Esophagus squamous epithelium (tissue), 5 donors: Measurements from ENCODE around the gene ZDHHC19. TPM values are rescaled to one million over a fixed set of nuclear protein-coding genes. Genes with fewer than 3 reads are reported as not detected.

Experiments
- DNase-seq: peaks from one replicate; lab custom pipeline; 2025; lab: John Stamatoyannopoulos, UW
- H3K27ac ChIP-seq, 4 donors: fragments of 200-600 bp; sonication (generic); one replicate each; pipeline ENCODE4 v1.5.1; 2016 to 2019; ENCODE audit warnings: mild to moderate bottlenecking in 1 of 4
- H3K27me3 ChIP-seq, 4 donors: fragments of 200-600 bp; sonication (generic); 1 replicate in 3 of 4; 2 replicates in 1 of 4; pipeline versions ENCODE4 v1.5.1 to v1.6.0; 2017 to 2021; ENCODE audit warnings: antibody characterized with exemption in 1 of 4
- H3K36me3 ChIP-seq, 3 donors: fragments of 200-600 bp; sonication (generic); one replicate each; pipeline ENCODE4 v1.5.1; 2016 to 2019
- H3K4me1 ChIP-seq, 3 donors: fragments of 200-600 bp; sonication (generic); one replicate each; pipeline ENCODE4 v1.5.1; 2017 to 2019
- H3K4me3 ChIP-seq, 4 donors: fragments of 200-600 bp; sonication (generic); 1 replicate in 3 of 4; 2 replicates in 1 of 4; pipeline ENCODE4 v1.5.1; 2016 to 2019; ENCODE audit warnings: mild to moderate bottlenecking in 2 of 4, moderate library complexity in 1 of 4
- H3K9me3 ChIP-seq, 3 donors: fragments of 200-600 bp; sonication (generic); one replicate each; pipeline ENCODE4 v1.5.1; 2016 to 2019
- CTCF ChIP-seq, 6 experiments: fragments of 450-650 bp in 4 of 6; fragments of 200-600 bp in 2 of 6; sonication (generic) in 2 of 6; IDR thresholded peaks; one replicate each; pipeline ENCODE4 v1.5.1; 2016 to 2019; ENCODE audit warnings: antibody characterized with exemption in 6 of 6, mild to moderate bottlenecking in 4 of 6, moderate library complexity in 4 of 6
- POLR2A ChIP-seq, 4 donors: fragments of 450-650 bp; IDR thresholded peaks; one replicate each; pipeline ENCODE4 v1.6.1; 2017; ENCODE audit warnings: antibody characterized with exemption in 4 of 4, mild to moderate bottlenecking in 4 of 4, moderate library complexity in 3 of 4
- WGBS, 2 donors: methylation state at CpG; one replicate each; pipeline ENCODE4 v1.1.5; 2018; 5-methylcytosine and 5-hydroxymethylcytosine counted together
- intact Hi-C: fragments of 100-400 bp; cut with DNase I; formaldehyde crosslinking; loops from one replicate; pipeline ENCODE4 v1.15.0; 2022
- total RNA-seq, 4 donors: library from RNA; depleted of rRNA; stranded (reverse); fragments of >200 nt; gene quantifications; one replicate each; pipeline ENCODE4 v1.1.0, GENCODE V29; 2016
- donor health status: DM: yes; HTN: yes; CAD: no.

The ZDHHC19 gene
- total RNA-seq, result not detected

- WGBS, 2 donors, result 70 to 79% methylated on average over 8 to 12 of the region's 23 CpGs
- intact Hi-C loops, result no loop called here
- DNase-seq, result no peak
Measured at GRCh38 chr3:196210673-196211556, at the start of gene ZDHHC19. TSS of gene ZDHHC19 (minus strand) at chr3:196211400. CDS start at chr3:196211315, 85 bp downstream.

GRCh38 chr3:196260784-196261183 is 49.6 kb upstream of the ZDHHC19 start:
- intact Hi-C loops, result no loop called here
- Histone ChIP-seq H3K9me3 (no peaks in the 10 kb centered on the region), H3K36me3 (peaks cover 7 to 69% (median 9%) of the 10 kb centered on the region in 3 donors), H3K27ac (no peak overlapping the region), H3K4me1 (no peaks in the 10 kb centered on the region), H3K27me3 (no peaks in the 10 kb centered on the region), H3K4me3 (no peak overlapping the region)
- WGBS, 2 donors, result 97 to 99% methylated on average over 4 of the region's 4 CpGs
- DNase-seq, result no peak
- TF ChIP-seq POLR2A (IDR thresholded peaks at IDR 0.05) (no peak), CTCF (IDR thresholded peaks at IDR 0.05) (no peak)

More at GRCh38 chr3:196210673-196211556, at the start of gene ZDHHC19:
- Histone ChIP-seq H3K4me1 (peaks cover 0 to 17% (median 3%) of the 10 kb centered on the region in 3 donors), H3K9me3 (no peaks in the 10 kb centered on the region), H3K4me3 (no peak within 1 kb of the TSS), H3K27ac (no peak within 1 kb of the TSS), H3K27me3 (peaks cover 0 to 21% (median 0%) of the 10 kb centered on the region in 4 donors), H3K36me3 (no peaks in the 10 kb centered on the region)
- TF ChIP-seq CTCF (IDR thresholded peaks at IDR 0.05), result no peak

GRCh38 chr3:196255776-196256175 is 44.6 kb upstream of the ZDHHC19 start:
- no peak for DNase-seq
- intact Hi-C loops, result no loop called here
- TF ChIP-seq CTCF (IDR thresholded peaks at IDR 0.05) (no peak), POLR2A (IDR thresholded peaks at IDR 0.05) (no peak)
- WGBS, 2 donors, result 79 to 89% methylated on average over 1 of the region's 1 CpG
- Histone ChIP-seq H3K36me3 (peaks cover 7 to 59% (median 12%) of the 10 kb centered on the region in 3 donors), H3K27me3 (no peaks in the 10 kb centered on the region), H3K9me3 (no peaks in the 10 kb centered on the region), H3K27ac (no peak overlapping the region), H3K4me1 (no peaks in the 10 kb centered on the region), H3K4me3 (no peak overlapping the region)

GRCh38 chr3:196254376-196255283 is 43.4 kb upstream of the ZDHHC19 start:
- H3K4me1 ChIP-seq, result no peaks in the 10 kb centered on the region

More at GRCh38 chr3:196254376-196255283, 43.4 kb upstream of the ZDHHC19 start:
- Histone ChIP-seq H3K36me3 (peaks cover 7 to 59% (median 12%) of the 10 kb centered on the region in 3 donors), H3K9me3 (no peaks in the 10 kb centered on the region), H3K4me3 (no peak overlapping the region), H3K27me3 (no peaks in the 10 kb centered on the region), H3K27ac (no peak overlapping the region)
- TF ChIP-seq CTCF (IDR thresholded peaks at IDR 0.05) (no peak), POLR2A (IDR thresholded peaks at IDR 0.05) (no peak)
- DNase-seq, result no peak
- WGBS, 2 donors, result 75 to 78% methylated on average over 5 of the region's 5 CpGs
- intact Hi-C loops, result loop anchor here (5.0 kb wide), 1 partner anchor 263 kb away; the partner anchor contains the start of gene SMCO1
